Breast epithelium (tissue), 4 donors: ENCODE results near the gene PLD1. TPM values are rescaled to one million over a fixed set of nuclear protein-coding genes. Genes with fewer than 3 reads are reported as not detected.

ENCODE experiments used
- DNase-seq, 2 donors: peaks; one replicate each; pipeline ENCODE4 v3.0.0-alpha.2; 2019; ENCODE audit warnings: low spot score in 2 of 2
- H3K27ac ChIP-seq, 2 donors: fragments of 200-600 bp; sonication (generic) in 1 of 2; one replicate each; pipeline ENCODE4 v1.5.1; 2016 to 2019; ENCODE audit warnings: mild to moderate bottlenecking in 1 of 2
- H3K27me3 ChIP-seq, 2 donors: fragments of 200-600 bp; sonication (generic) in 1 of 2; one replicate each; pipeline versions ENCODE4 v1.5.1 to v1.6.0; 2017 to 2019; ENCODE audit warnings: control low read depth in 1 of 2, mild to moderate bottlenecking in 1 of 2
- H3K36me3 ChIP-seq: fragments of 200-600 bp; one replicate; pipeline ENCODE4 v1.5.1; 2019
- H3K4me1 ChIP-seq, 2 donors: fragments of 200-600 bp; sonication (generic); one replicate each; pipeline ENCODE4 v1.5.1; 2016 to 2019; ENCODE audit warnings: control low read depth in 1 of 2
- H3K4me3 ChIP-seq, 3 donors: fragments of 200-600 bp; sonication (generic); 1 replicate in 2 of 3; 2 replicates in 1 of 3; pipeline ENCODE4 v1.5.1; 2016 to 2019; ENCODE audit warnings: mild to moderate bottlenecking in 3 of 3, moderate library complexity in 2 of 3
- H3K9me3 ChIP-seq, 2 donors: fragments of 200-600 bp; sonication (generic) in 1 of 2; one replicate each; pipeline ENCODE4 v1.5.1; 2016 to 2019; ENCODE audit warnings: control low read depth in 1 of 2
- CTCF ChIP-seq, 3 donors: fragments of 450-650 bp; IDR thresholded peaks; one replicate each; pipeline ENCODE4 v1.5.1; 2016 to 2017; ENCODE audit warnings: antibody characterized with exemption in 3 of 3, mild to moderate bottlenecking in 3 of 3, moderate library complexity in 3 of 3
- POLR2A ChIP-seq: fragments of 450-650 bp; IDR thresholded peaks from one replicate; pipeline ENCODE4 v1.6.1; 2016; ENCODE audit warnings: antibody characterized with exemption, mild to moderate bottlenecking, moderate library complexity
- POLR2AphosphoS5 ChIP-seq, 3 donors: sonication (generic); formaldehyde crosslinking; IDR thresholded peaks; one replicate each; pipeline ENCODE4 v1.6.1; 2017; ENCODE audit warnings: antibody characterized with exemption in 3 of 3
- intact Hi-C: fragments of 100-400 bp; cut with DNase I; formaldehyde crosslinking; loops from one replicate; pipeline ENCODE4 v1.15.1; 2023; ENCODE audit warnings: low total_unique reads
- total RNA-seq, 3 donors: library from RNA; depleted of rRNA; stranded (reverse); fragments of >200 nt; gene quantifications; one replicate each; pipeline ENCODE4 v1.1.0, GENCODE V29; 2016

The PLD1 gene
- total RNA-seq, 3 donors from 2014 or later: 21.1 to 36.9 (median 24.9) TPM

GRCh38 chr3:171682743-171683142 is 127.5 kb downstream of the PLD1 start:
- no peak for TF ChIP-seq POLR2AphosphoS5 (IDR thresholded peaks at IDR 0.05)
- TF ChIP-seq POLR2A: no peak
- TF ChIP-seq CTCF (IDR thresholded peaks at IDR 0.05): no peak
- intact Hi-C loops: no loop called here
- no peaks in the 10 kb centered on the region for H3K9me3 ChIP-seq
- H3K36me3 ChIP-seq: no peaks in the 10 kb centered on the region
- DNase-seq: no peak
- H3K4me3 ChIP-seq: no peak overlapping the region
- H3K27me3 ChIP-seq: no peaks in the 10 kb centered on the region
- no peak overlapping the region for H3K27ac ChIP-seq
- H3K4me1 ChIP-seq: no peaks in the 10 kb centered on the region

- DNase-seq: no peak
- no peaks in the 10 kb centered on the region for H3K36me3 ChIP-seq
- H3K4me3 ChIP-seq: no peak overlapping the region
- H3K27me3 ChIP-seq: no peaks in the 10 kb centered on the region
- H3K9me3 ChIP-seq: no peaks in the 10 kb centered on the region
- H3K27ac ChIP-seq: no peak overlapping the region
- intact Hi-C loops: no loop called here
- no peaks in the 10 kb centered on the region for H3K4me1 ChIP-seq
- TF ChIP-seq POLR2A (no peak), CTCF (IDR thresholded peaks at IDR 0.05) (no peak), POLR2AphosphoS5 (IDR thresholded peaks at IDR 0.05) (no peak)
Measured at GRCh38 chr3:171680726-171681411, 129.4 kb downstream of the PLD1 start.

- no peak overlapping the region for H3K4me3 ChIP-seq
- no peak for DNase-seq
- H3K27me3 ChIP-seq: no peaks in the 10 kb centered on the region
- no peaks in the 10 kb centered on the region for H3K9me3 ChIP-seq
- H3K4me1 ChIP-seq: no peaks in the 10 kb centered on the region
- intact Hi-C loops: no loop called here
- H3K27ac ChIP-seq: no peak overlapping the region
- no peaks in the 10 kb centered on the region for H3K36me3 ChIP-seq
- TF ChIP-seq POLR2A (no peak), POLR2AphosphoS5 (IDR thresholded peaks at IDR 0.05) (no peak), CTCF (IDR thresholded peaks at IDR 0.05) (no peak)
Measured at GRCh38 chr3:171678971-171679492, 131.3 kb downstream of the PLD1 start.

- Histone ChIP-seq H3K36me3 (no peaks in the 10 kb centered on the region), H3K27ac (no peak overlapping the region), H3K9me3 (no peaks in the 10 kb centered on the region), H3K4me3 (no peak overlapping the region), H3K27me3 (no peaks in the 10 kb centered on the region), H3K4me1 (no peaks in the 10 kb centered on the region)
- no peak for DNase-seq
- intact Hi-C loops: no loop called here
- TF ChIP-seq CTCF (IDR thresholded peaks at IDR 0.05) (no peak), POLR2A (no peak), POLR2AphosphoS5 (IDR thresholded peaks at IDR 0.05) (no peak)
Measured at GRCh38 chr3:171677706-171678105, 132.6 kb downstream of the PLD1 start.

GRCh38 chr3:171676601-171677175 is 133.6 kb downstream of the PLD1 start:
- intact Hi-C loops: no loop called here
- DNase-seq: no peak
- H3K27ac ChIP-seq: no peak overlapping the region

More at GRCh38 chr3:171676601-171677175, 133.6 kb downstream of the PLD1 start:
- Histone ChIP-seq H3K4me3 (no peak overlapping the region), H3K9me3 (no peaks in the 10 kb centered on the region), H3K27me3 (no peaks in the 10 kb centered on the region), H3K36me3 (no peaks in the 10 kb centered on the region), H3K4me1 (no peaks in the 10 kb centered on the region)
- no peak for TF ChIP-seq POLR2AphosphoS5 (IDR thresholded peaks at IDR 0.05)
- no peak for TF ChIP-seq CTCF (IDR thresholded peaks at IDR 0.05)
- TF ChIP-seq POLR2A: no peak
